Ascending aorta (tissue), 2 donors: Measurements from ENCODE around the gene COL1A1. TPM values are rescaled to one million over a fixed set of nuclear protein-coding genes. Genes with fewer than 3 reads are reported as not detected.

Source experiments
- DNase-seq, 2 donors: peaks; one replicate each; pipeline ENCODE4 v3.0.0-alpha.2; 2019; ENCODE audit warnings: low spot score in 2 of 2
- H3K27ac ChIP-seq, 2 donors: fragments of 200-600 bp; sonication (generic); one replicate each; pipeline ENCODE4 v1.5.1; 2016 to 2017; ENCODE audit warnings: mild to moderate bottlenecking in 1 of 2
- H3K27me3 ChIP-seq: fragments of 200-600 bp; sonication (generic); one replicate; pipeline ENCODE4 v1.5.1; 2017
- H3K36me3 ChIP-seq, 2 donors: fragments of 200-600 bp; sonication (generic); one replicate each; pipeline ENCODE4 v1.5.1; 2016
- H3K4me1 ChIP-seq, 2 donors: fragments of 200-600 bp; sonication (generic); one replicate each; pipeline ENCODE4 v1.5.1; 2016 to 2017; ENCODE audit warnings: mild to moderate bottlenecking in 1 of 2
- H3K4me3 ChIP-seq, 2 donors: fragments of 200-600 bp; sonication (generic); one replicate each; pipeline ENCODE4 v1.5.1; 2016 to 2017; ENCODE audit warnings: mild to moderate bottlenecking in 1 of 2
- H3K9me3 ChIP-seq, 2 donors: fragments of 200-600 bp; sonication (generic); one replicate each; pipeline ENCODE4 v1.5.1; 2016
- CTCF ChIP-seq, 3 experiments: fragments of 200-600 bp in 2 of 3; fragments of 450-650 bp in 1 of 3; sonication (generic) in 2 of 3; IDR thresholded peaks; one replicate each; pipeline ENCODE4 v1.5.1; 2016 to 2019; ENCODE audit warnings: antibody characterized with exemption in 3 of 3, mild to moderate bottlenecking in 1 of 3, moderate library complexity in 1 of 3
- intact Hi-C: fragments of 100-400 bp; cut with DNase I; formaldehyde crosslinking; loops from one replicate; pipeline ENCODE4 v1.15.1; 2023
- total RNA-seq: library from RNA; depleted of rRNA; stranded (reverse); fragments of >200 nt; gene quantifications from one replicate; pipeline ENCODE4 v1.1.0, GENCODE V29; 2016

The COL1A1 gene
- total RNA-seq, 1 donor from 2014 or later: 547 TPM

GRCh38 chr17:50177476-50177875, 24.0 kb downstream of the COL1A1 start:
- no peak for TF ChIP-seq CTCF (IDR thresholded peaks at IDR 0.05)
- Histone ChIP-seq H3K4me1 (peaks cover 26 to 49% of the 10 kb centered on the region in 2 donors), H3K27ac (peak overlapping the region; percentile 97 to 99), H3K9me3 (no peaks in the 10 kb centered on the region), H3K36me3 (no peaks in the 10 kb centered on the region), H3K4me3 (no peak overlapping the region), H3K27me3 (no peaks in the 10 kb centered on the region)
- intact Hi-C loops: loop anchor here (5.0 kb wide), 1 partner anchor 65 kb away; no protein-coding TSS in a partner anchor
- no peak for DNase-seq

GRCh38 chr17:50176559-50177357, 24.7 kb downstream of the COL1A1 start:
- Histone ChIP-seq H3K9me3 (no peaks in the 10 kb centered on the region), H3K27ac (peak overlapping the region; percentile 97 to 99), H3K36me3 (peaks cover 0 to 6% of the 10 kb centered on the region in 2 donors), H3K4me1 (peaks cover 26 to 49% of the 10 kb centered on the region in 2 donors), H3K27me3 (no peaks in the 10 kb centered on the region), H3K4me3 (no peak overlapping the region)
- intact Hi-C loops: loop anchor here (5.0 kb wide), 1 partner anchor 64 kb away; no protein-coding TSS in a partner anchor
- no peak for TF ChIP-seq CTCF (IDR thresholded peaks at IDR 0.05)
- DNase-seq: no peak

- TF ChIP-seq CTCF (IDR thresholded peaks at IDR 0.05): no peak
- Histone ChIP-seq H3K27ac (peak overlapping the region; percentile 97 to 99), H3K4me3 (no peak overlapping the region), H3K36me3 (peaks cover 5 to 14% of the 10 kb centered on the region in 2 donors), H3K27me3 (no peaks in the 10 kb centered on the region), H3K9me3 (no peaks in the 10 kb centered on the region), H3K4me1 (peaks cover 26 to 49% of the 10 kb centered on the region in 2 donors)
- intact Hi-C loops: loop anchor here (5.0 kb wide), 1 partner anchor 63 kb away; no protein-coding TSS in a partner anchor
- no peak for DNase-seq
These were observed 26.2 kb downstream of the COL1A1 start for GRCh38 chr17:50175035-50175807.

GRCh38 chr17:50174444-50174843, 27.0 kb downstream of the COL1A1 start:
- TF ChIP-seq CTCF (IDR thresholded peaks at IDR 0.05): no peak
- H3K4me3 ChIP-seq: no peak overlapping the region
- H3K36me3 ChIP-seq: peaks cover 10 to 19% of the 10 kb centered on the region in 2 donors
- intact Hi-C loops: no loop called here
- peaks cover 26 to 54% of the 10 kb centered on the region in 2 donors for H3K4me1 ChIP-seq
- no peak for DNase-seq
- H3K27me3 ChIP-seq: no peaks in the 10 kb centered on the region
- peak overlapping the region; percentile 97 to 99 for H3K27ac ChIP-seq
- H3K9me3 ChIP-seq: no peaks in the 10 kb centered on the region

GRCh38 chr17:50173335-50173941, 28.0 kb downstream of the COL1A1 start:
- H3K4me3 ChIP-seq: no peak overlapping the region
- DNase-seq: peak in 1 of 2 donors; percentile 88
- peaks cover 13 to 19% of the 10 kb centered on the region in 2 donors for H3K36me3 ChIP-seq
- H3K27me3 ChIP-seq: no peaks in the 10 kb centered on the region
- no peak for TF ChIP-seq CTCF (IDR thresholded peaks at IDR 0.05)
- peaks cover 24 to 56% of the 10 kb centered on the region in 2 donors for H3K4me1 ChIP-seq
- H3K27ac ChIP-seq: peak overlapping the region; percentile 97 to 99
- intact Hi-C loops: no loop called here
- H3K9me3 ChIP-seq: no peaks in the 10 kb centered on the region
